ENCODE data around the gene CDC42BPA.

DNA sequence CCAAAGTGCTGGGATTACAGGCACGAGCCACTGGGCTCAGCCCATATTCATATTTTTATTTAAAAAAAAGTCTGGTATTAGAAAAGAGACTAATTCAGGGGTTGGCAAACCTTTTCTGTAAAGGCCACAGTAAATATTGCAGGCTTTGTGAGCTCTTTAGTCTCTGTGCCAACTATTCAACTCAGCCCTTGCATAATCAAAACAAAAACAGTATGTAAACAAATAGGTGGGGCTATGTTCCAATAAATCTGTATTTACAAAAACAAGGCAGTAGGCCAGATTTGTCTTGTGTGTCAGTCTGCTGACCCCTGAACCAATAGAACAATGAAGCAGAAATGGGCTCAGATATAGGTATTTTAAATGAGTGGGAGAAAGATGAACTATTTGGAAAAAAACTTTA is 49.3 kb downstream of the CDC42BPA start:
- TF ChIP-seq, protein P1, sequence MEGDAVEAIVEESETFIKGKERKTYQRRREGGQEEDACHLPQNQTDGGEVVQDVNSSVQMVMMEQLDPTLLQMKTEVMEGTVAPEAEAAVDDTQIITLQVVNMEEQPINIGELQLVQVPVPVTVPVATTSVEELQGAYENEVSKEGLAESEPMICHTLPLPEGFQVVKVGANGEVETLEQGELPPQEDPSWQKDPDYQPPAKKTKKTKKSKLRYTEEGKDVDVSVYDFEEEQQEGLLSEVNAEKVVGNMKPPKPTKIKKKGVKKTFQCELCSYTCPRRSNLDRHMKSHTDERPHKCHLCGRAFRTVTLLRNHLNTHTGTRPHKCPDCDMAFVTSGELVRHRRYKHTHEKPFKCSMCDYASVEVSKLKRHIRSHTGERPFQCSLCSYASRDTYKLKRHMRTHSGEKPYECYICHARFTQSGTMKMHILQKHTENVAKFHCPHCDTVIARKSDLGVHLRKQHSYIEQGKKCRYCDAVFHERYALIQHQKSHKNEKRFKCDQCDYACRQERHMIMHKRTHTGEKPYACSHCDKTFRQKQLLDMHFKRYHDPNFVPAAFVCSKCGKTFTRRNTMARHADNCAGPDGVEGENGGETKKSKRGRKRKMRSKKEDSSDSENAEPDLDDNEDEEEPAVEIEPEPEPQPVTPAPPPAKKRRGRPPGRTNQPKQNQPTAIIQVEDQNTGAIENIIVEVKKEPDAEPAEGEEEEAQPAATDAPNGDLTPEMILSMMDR (IDR thresholded peaks at IDR 0.05): no peak
- no peak for TF ChIP-seq POLR2A (IDR thresholded peaks at IDR 0.05)
